ENCODE measurements around the gene APOL2.
"Not testable (repeated sequence)": the region's sequence is repeated elsewhere in the genome, so short reads cannot be mapped to it uniquely, and the experiment has no call there.

DNA sequence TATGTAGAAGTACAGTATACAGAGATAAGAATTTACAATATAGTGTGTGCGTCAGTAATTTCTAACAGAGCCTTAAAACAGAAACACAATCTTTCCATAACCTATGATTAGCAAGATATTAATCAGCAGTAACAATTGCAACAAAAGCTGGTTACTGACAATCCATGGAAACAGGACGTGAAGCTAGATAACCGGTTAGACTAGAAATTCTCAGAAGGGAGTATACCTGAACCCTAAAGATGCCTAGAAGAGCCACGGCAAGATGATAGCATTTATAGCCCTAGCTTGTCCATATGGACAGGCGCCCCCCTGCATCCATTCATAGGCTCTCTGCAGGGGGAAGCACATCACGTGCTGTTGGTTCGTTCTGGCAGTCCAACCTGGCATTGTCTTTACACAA is 35.9 kb downstream of the APOL2 start:
- TF ChIP-seq EZH2 (IDR thresholded peaks at IDR 0.05); POLR2A (IDR thresholded peaks at IDR 0.05; ENCODE audit: borderline replicate concordance, extremely low read depth, insufficient read depth, insufficient read length); POLR2AphosphoS5 (IDR thresholded peaks at IDR 0.05; ENCODE audit: low read depth, low read length); SP1 (IDR thresholded peaks at IDR 0.05; ENCODE audit: low read depth); RAD21 (IDR thresholded peaks at IDR 0.05; ENCODE audit: low read depth); ZNF274 (IDR thresholded peaks at IDR 0.05; ENCODE audit: low read depth, low read length): not testable (repeated sequence)
- TF ChIP-seq, protein P1, sequence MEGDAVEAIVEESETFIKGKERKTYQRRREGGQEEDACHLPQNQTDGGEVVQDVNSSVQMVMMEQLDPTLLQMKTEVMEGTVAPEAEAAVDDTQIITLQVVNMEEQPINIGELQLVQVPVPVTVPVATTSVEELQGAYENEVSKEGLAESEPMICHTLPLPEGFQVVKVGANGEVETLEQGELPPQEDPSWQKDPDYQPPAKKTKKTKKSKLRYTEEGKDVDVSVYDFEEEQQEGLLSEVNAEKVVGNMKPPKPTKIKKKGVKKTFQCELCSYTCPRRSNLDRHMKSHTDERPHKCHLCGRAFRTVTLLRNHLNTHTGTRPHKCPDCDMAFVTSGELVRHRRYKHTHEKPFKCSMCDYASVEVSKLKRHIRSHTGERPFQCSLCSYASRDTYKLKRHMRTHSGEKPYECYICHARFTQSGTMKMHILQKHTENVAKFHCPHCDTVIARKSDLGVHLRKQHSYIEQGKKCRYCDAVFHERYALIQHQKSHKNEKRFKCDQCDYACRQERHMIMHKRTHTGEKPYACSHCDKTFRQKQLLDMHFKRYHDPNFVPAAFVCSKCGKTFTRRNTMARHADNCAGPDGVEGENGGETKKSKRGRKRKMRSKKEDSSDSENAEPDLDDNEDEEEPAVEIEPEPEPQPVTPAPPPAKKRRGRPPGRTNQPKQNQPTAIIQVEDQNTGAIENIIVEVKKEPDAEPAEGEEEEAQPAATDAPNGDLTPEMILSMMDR (IDR thresholded peaks at IDR 0.05 in 2 of 3, conservative IDR thresholded peaks at IDR 0.05 in 1 of 3; ENCODE audit: borderline replicate concordance in 1 of 3, insufficient read depth in 1 of 3, low read depth in 2 of 3, low read length in 2 of 3), result not testable (repeated sequence)

Measured in HCT116 (cell line).